Right kidney (tissue), 9 donors: Measurements from ENCODE around the gene AKIRIN1.
"Not testable (repeated sequence)": the region's sequence is repeated elsewhere in the genome, so short reads cannot be mapped to it uniquely, and the experiment has no call there.

Experiments used
- DNase-seq: peaks from one replicate; pipeline ENCODE4 v3.0.0-alpha.2; 2016
- long read RNA-seq, 8 donors: transcript quantifications; one replicate each; lab custom pipeline, GENCODE V29; 2026

The AKIRIN1 gene
- long read RNA-seq, donor 1, transcript AKIRIN1-202 (5 exons, 2,741 nt): major isoform, 28 of 37 reads
- long read RNA-seq, donor 1, partial matches to known transcripts: 7 of 37 reads
- long read RNA-seq, donor 1, other reads (novel, unspliced or antisense): 0 of 37 reads
- long read RNA-seq, donor 2, transcript AKIRIN1-202 (5 exons, 2,741 nt): major isoform, 25 of 33 reads
- long read RNA-seq, donor 2, partial matches to known transcripts: 8 of 33 reads
- long read RNA-seq, donor 2, other reads (novel, unspliced or antisense): 0 of 33 reads
- long read RNA-seq, donor 3, transcript AKIRIN1-202 (5 exons, 2,741 nt): major isoform, 25 of 25 reads
- long read RNA-seq, donor 3, partial matches to known transcripts: 0 of 25 reads
- long read RNA-seq, donor 3, other reads (novel, unspliced or antisense): 0 of 25 reads
- long read RNA-seq, donor 4, transcript AKIRIN1-202 (5 exons, 2,741 nt): major isoform, 32 of 51 reads
- long read RNA-seq, donor 4, partial matches to known transcripts: 17 of 51 reads
- long read RNA-seq, donor 4, other reads (novel, unspliced or antisense): 0 of 51 reads
- long read RNA-seq, donor 5, transcript AKIRIN1-202 (5 exons, 2,741 nt): major isoform, 48 of 56 reads
- long read RNA-seq, donor 5, partial matches to known transcripts: 8 of 56 reads
- long read RNA-seq, donor 5, other reads (novel, unspliced or antisense): 0 of 56 reads
- long read RNA-seq, donor 6, transcript AKIRIN1-202 (5 exons, 2,741 nt): major isoform, 34 of 50 reads
- long read RNA-seq, donor 6, partial matches to known transcripts: 13 of 50 reads
- long read RNA-seq, donor 6, other reads (novel, unspliced or antisense): 0 of 50 reads
- long read RNA-seq, donor 7, transcript AKIRIN1-202 (5 exons, 2,741 nt): major isoform, 57 of 109 reads
- long read RNA-seq, donor 7, partial matches to known transcripts: 32 of 109 reads
- long read RNA-seq, donor 7, other reads (novel, unspliced or antisense): 16 of 109 reads
- long read RNA-seq, donor 8, transcript AKIRIN1-202 (5 exons, 2,741 nt): major isoform, 44 of 57 reads
- long read RNA-seq, donor 8, partial matches to known transcripts: 13 of 57 reads
- long read RNA-seq, donor 8, other reads (novel, unspliced or antisense): 0 of 57 reads

GRCh38 chr1:38990738-38991637, at the start of gene AKIRIN1:
TSS of gene AKIRIN1 (plus strand) at chr1:38991276. CDS start at chr1:38991381, 105 bp downstream.
- peak; percentile 98 for DNase-seq

GRCh38 chr1:38941527-38942019, 49.5 kb upstream of the AKIRIN1 start, which contains the start of gene RHBDL2:
TSS of gene RHBDL2 (minus strand) at chr1:38941830. CDS start at chr1:38919212, 22,618 bp downstream.
- no peak for DNase-seq

GRCh38 chr1:38942664-38943428, 48.2 kb upstream of the AKIRIN1 start:
- no peak for DNase-seq

- DNase-seq: no peak
Measured at GRCh38 chr1:38944547-38944946, 46.5 kb upstream of the AKIRIN1 start.

- no peak for DNase-seq
Measured at GRCh38 chr1:38950553-38950952, 40.5 kb upstream of the AKIRIN1 start.

GRCh38 chr1:38953433-38953860, 37.6 kb upstream of the AKIRIN1 start:
- DNase-seq: no peak

- no peak for DNase-seq
Measured at GRCh38 chr1:38958967-38959366, 32.1 kb upstream of the AKIRIN1 start.

GRCh38 chr1:38962113-38962512, 29.0 kb upstream of the AKIRIN1 start:
- DNase-seq: no peak

GRCh38 chr1:38962560-38962959, 28.5 kb upstream of the AKIRIN1 start:
- DNase-seq: no peak

GRCh38 chr1:38964140-38964548, 26.9 kb upstream of the AKIRIN1 start:
- DNase-seq: no peak

- not testable (repeated sequence) for DNase-seq
Measured at GRCh38 chr1:38973145-38973544, 17.9 kb upstream of the AKIRIN1 start.

- DNase-seq: no peak
Measured at GRCh38 chr1:38973659-38974437, 17.2 kb upstream of the AKIRIN1 start.

- not testable (repeated sequence) for DNase-seq
Measured at GRCh38 chr1:38977399-38978244, 13.5 kb upstream of the AKIRIN1 start.

- not testable (repeated sequence) for DNase-seq
Measured at GRCh38 chr1:38978245-38978542, 12.9 kb upstream of the AKIRIN1 start.

GRCh38 chr1:38979380-38979779, 11.7 kb upstream of the AKIRIN1 start:
- DNase-seq: not testable (repeated sequence)

GRCh38 chr1:38989979-38990378, 1.1 kb upstream of the AKIRIN1 start:
- DNase-seq: no peak

- no peak for DNase-seq
Measured at GRCh38 chr1:38990386-38990737, 714 bp upstream of the AKIRIN1 start.

- peak; percentile 25 for DNase-seq
Measured at GRCh38 chr1:38991638-38992411, 749 bp downstream of the AKIRIN1 start.
